Measurements from ENCODE around the gene CPA2.
"Not testable (repeated sequence)": the region's sequence is repeated elsewhere in the genome, so short reads cannot be mapped to it uniquely, and the experiment has no call there.

Gene CPA2

GRCh38 chr7:130266258-130266960 lies at the start of gene CPA2:
CPA2 (plus strand) TSS chr7:130266863; CDS start chr7:130266882, 19 bp downstream.
- no CpG with 5 or more reads among the region's 3 CpGs for WGBS (ENCODE audit: insufficient coverage, insufficient read length)
- H3K27me3 ChIP-seq (ENCODE audit: control insufficient read depth, insufficient read depth, low read length): no peaks in the 10 kb centered on the region
- H3K36me3 ChIP-seq (ENCODE audit: control insufficient read depth, insufficient read depth, low read length): no peaks in the 10 kb centered on the region
- H3K4me3 ChIP-seq (ENCODE audit: low read length): no peak within 1 kb of the TSS
- no peaks in the 10 kb centered on the region; the same call in 1 of the 2 replicates for H3K4me1 ChIP-seq (ENCODE audit: control insufficient read depth, insufficient read depth, low read length)
- no peak for DNase-seq (ENCODE audit: low read depth, low spot score)
- H3K27ac ChIP-seq (ENCODE audit: low read length): no peak within 1 kb of the TSS
- H3K9me3 ChIP-seq (ENCODE audit: control insufficient read depth, insufficient read depth, low read length): no peaks in the 10 kb centered on the region

GRCh38 chr7:130218806-130219620 lies 47.6 kb upstream of the CPA2 start:
- no peaks in the 10 kb centered on the region for H3K27me3 ChIP-seq (ENCODE audit: control insufficient read depth, insufficient read depth, low read length)
- H3K27ac ChIP-seq (ENCODE audit: low read length): no peak overlapping the region
- H3K4me3 ChIP-seq (ENCODE audit: low read length): no peak overlapping the region
- no peaks in the 10 kb centered on the region for H3K9me3 ChIP-seq (ENCODE audit: control insufficient read depth, insufficient read depth, low read length)
- no CpG with 5 or more reads among the region's 5 CpGs for WGBS (ENCODE audit: insufficient coverage, insufficient read length)
- no peaks in the 10 kb centered on the region for H3K36me3 ChIP-seq (ENCODE audit: control insufficient read depth, insufficient read depth, low read length)
- no peak for DNase-seq (ENCODE audit: low read depth, low spot score)
- H3K4me1 ChIP-seq (ENCODE audit: control insufficient read depth, insufficient read depth, low read length): no peaks in the 10 kb centered on the region

DNA sequence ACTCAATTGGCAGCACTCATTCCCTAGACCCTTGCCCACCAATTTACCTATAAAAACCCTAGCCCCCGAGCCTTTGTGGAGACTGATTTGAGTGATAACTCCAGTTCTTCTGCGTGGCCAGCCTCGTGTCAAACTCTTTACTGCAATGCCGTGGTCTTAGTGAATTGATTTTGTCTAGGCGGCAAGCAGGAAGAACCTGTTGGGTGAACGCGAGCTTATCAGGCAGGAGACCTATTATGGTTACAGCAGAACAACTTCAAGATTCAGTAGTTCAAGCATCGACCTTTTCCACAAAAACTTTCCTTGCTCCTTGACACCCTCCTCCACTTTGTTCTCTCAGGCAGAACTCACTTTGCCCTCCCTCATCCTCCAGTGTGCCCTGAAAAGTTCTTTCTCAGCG lies 46.8 kb upstream of the CPA2 start:
- H3K9me3 ChIP-seq (ENCODE audit: control insufficient read depth, insufficient read depth, low read length): no peaks in the 10 kb centered on the region
- WGBS (ENCODE audit: insufficient coverage, insufficient read length): no CpG with 5 or more reads among the region's 9 CpGs
- no peaks in the 10 kb centered on the region for H3K4me1 ChIP-seq (ENCODE audit: control insufficient read depth, insufficient read depth, low read length)
- H3K4me3 ChIP-seq (ENCODE audit: low read length): no peak overlapping the region
- H3K36me3 ChIP-seq (ENCODE audit: control insufficient read depth, insufficient read depth, low read length): no peaks in the 10 kb centered on the region
- no peak for DNase-seq (ENCODE audit: low read depth, low spot score)
- no peaks in the 10 kb centered on the region for H3K27me3 ChIP-seq (ENCODE audit: control insufficient read depth, insufficient read depth, low read length)
- no peak overlapping the region for H3K27ac ChIP-seq (ENCODE audit: low read length)

DNA sequence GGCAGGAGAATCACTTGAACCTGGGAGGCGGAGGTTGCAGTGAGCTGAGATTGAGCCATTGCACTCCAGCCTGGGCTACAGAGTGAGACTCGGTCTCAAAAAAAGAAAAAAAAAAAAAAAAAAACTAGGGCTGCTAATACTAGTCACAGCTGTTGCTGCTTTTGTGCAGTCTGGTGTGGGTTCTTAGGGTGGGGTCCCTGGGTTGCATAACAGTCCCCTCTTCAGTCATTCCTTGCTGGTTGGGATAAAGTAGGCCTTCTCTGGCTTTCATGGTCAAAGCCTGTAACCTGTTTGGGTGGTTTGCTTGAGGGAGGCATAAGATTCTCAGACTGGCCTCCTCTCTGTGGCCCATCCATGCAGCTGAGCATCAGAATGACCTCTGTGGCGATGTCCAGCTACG lies 44.9 kb upstream of the CPA2 start:
- Histone ChIP-seq H3K27ac (ENCODE audit: low read length) (no peak overlapping the region), H3K27me3 (ENCODE audit: control insufficient read depth, insufficient read depth, low read length) (no peaks in the 10 kb centered on the region), H3K4me3 (ENCODE audit: low read length) (no peak overlapping the region), H3K36me3 (ENCODE audit: control insufficient read depth, insufficient read depth, low read length) (no peaks in the 10 kb centered on the region), H3K4me1 (ENCODE audit: control insufficient read depth, insufficient read depth, low read length) (no peaks in the 10 kb centered on the region), H3K9me3 (ENCODE audit: control insufficient read depth, insufficient read depth, low read length) (no peaks in the 10 kb centered on the region)
- DNase-seq (ENCODE audit: low read depth, low spot score): no peak
- no CpG with 5 or more reads among the region's 4 CpGs for WGBS (ENCODE audit: insufficient coverage, insufficient read length)

DNA sequence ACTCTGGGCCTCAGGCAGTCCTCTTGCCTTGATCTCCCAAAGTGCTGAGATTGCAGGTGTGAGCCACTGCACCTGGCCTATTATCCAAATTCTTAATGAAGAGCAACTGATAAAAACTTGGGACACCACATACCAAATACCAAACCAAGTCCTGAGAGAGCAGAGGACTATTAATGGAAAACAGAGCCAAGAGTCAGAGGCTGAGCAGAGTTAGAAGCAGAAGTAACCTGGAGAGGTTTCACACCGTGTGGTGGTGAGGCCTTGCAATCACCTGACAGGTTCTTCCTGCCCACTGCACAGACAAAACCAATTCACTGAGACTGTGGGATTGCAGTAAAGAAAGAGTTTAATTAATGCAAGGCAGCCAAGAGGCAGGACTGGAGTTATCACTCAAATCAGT lies 43.0 kb upstream of the CPA2 start:
- DNase-seq (ENCODE audit: low read depth, low spot score): no peak
- no peak overlapping the region for H3K4me3 ChIP-seq (ENCODE audit: low read length)
- no peaks in the 10 kb centered on the region for H3K4me1 ChIP-seq (ENCODE audit: control insufficient read depth, insufficient read depth, low read length)
- H3K27me3 ChIP-seq (ENCODE audit: control insufficient read depth, insufficient read depth, low read length): no peaks in the 10 kb centered on the region
- H3K36me3 ChIP-seq (ENCODE audit: control insufficient read depth, insufficient read depth, low read length): no peaks in the 10 kb centered on the region
- WGBS (ENCODE audit: insufficient coverage, insufficient read length): no CpG with 5 or more reads among the region's 1 CpG
- no peak overlapping the region for H3K27ac ChIP-seq (ENCODE audit: low read length)
- no peaks in the 10 kb centered on the region for H3K9me3 ChIP-seq (ENCODE audit: control insufficient read depth, insufficient read depth, low read length)

DNA sequence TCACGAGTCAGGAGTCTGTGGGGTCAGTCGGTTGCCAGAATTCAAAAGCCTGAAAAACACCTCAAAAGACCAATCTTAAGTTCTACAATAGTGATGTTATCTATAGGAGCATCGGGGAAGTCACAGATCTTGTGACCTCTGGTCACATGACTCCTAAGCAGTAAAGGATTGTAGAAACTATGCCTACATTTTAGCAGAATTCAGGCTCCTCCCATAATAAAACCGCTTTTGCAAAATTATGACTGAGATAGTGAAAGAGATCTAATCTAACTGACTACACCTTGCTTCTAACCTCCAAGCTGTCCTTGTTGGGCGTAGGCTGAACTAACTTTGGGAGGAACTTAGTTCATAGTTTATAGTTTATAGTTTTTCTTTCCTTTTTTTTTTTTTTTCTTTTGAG lies 42.5 kb upstream of the CPA2 start:
- DNase-seq (ENCODE audit: low read depth, low spot score): no peak
- Histone ChIP-seq H3K4me1 (ENCODE audit: control insufficient read depth, insufficient read depth, low read length) (no peaks in the 10 kb centered on the region), H3K27ac (ENCODE audit: low read length) (no peak overlapping the region), H3K4me3 (ENCODE audit: low read length) (no peak overlapping the region), H3K9me3 (ENCODE audit: control insufficient read depth, insufficient read depth, low read length) (no peaks in the 10 kb centered on the region), H3K27me3 (ENCODE audit: control insufficient read depth, insufficient read depth, low read length) (no peaks in the 10 kb centered on the region), H3K36me3 (ENCODE audit: control insufficient read depth, insufficient read depth, low read length) (no peaks in the 10 kb centered on the region)
- WGBS (ENCODE audit: insufficient coverage, insufficient read length): no CpG with 5 or more reads among the region's 5 CpGs

DNA sequence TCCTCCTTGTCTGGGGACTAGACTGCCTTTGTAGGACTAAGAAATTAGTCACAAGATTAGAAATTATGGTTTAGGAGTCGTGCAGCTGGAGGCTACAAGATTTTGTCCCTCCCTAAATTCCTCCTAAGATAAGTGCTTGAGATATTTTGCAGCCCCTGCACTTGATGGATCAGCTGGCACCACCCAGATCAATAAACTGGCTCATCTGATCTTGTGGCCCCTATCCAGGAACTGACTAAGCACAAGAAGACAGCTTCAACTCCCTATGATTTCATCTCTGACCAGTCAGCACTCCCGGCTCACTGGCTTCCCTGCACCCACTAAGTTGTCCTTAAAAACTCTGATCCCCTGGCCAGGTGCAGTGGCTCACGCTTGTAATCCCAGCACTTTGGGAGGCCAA lies 41.7 kb upstream of the CPA2 start:
- no CpG with 5 or more reads among the region's 3 CpGs for WGBS (ENCODE audit: insufficient coverage, insufficient read length)
- not testable (repeated sequence) for DNase-seq (ENCODE audit: low read depth, low spot score)

DNA sequence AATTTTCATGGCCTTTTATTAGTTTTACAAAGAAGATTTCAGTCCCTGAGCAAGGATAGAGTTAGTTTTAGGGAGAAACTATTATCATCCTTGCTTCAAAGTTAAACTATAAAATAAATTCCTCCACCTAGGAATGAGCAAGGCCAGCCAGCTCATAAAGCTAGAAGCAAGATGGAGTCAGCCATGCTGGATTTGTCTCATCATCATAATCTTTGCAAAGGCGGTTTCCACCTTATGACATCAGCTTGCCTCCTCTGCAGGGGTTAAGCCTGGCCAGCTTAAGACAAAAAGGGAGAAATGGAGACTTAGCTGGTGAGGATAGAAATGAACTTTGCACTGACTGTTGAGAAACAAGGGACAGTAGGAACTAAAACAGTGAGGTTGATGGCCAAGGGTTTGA lies 40.3 kb upstream of the CPA2 start:
- no peak for DNase-seq (ENCODE audit: low read depth, low spot score)
- no CpG with 5 or more reads among the region's 1 CpG for WGBS (ENCODE audit: insufficient coverage, insufficient read length)
- Histone ChIP-seq H3K27me3 (ENCODE audit: control insufficient read depth, insufficient read depth, low read length) (no peaks in the 10 kb centered on the region), H3K27ac (ENCODE audit: low read length) (no peak overlapping the region), H3K36me3 (ENCODE audit: control insufficient read depth, insufficient read depth, low read length) (no peaks in the 10 kb centered on the region), H3K4me3 (ENCODE audit: low read length) (no peak overlapping the region), H3K4me1 (ENCODE audit: control insufficient read depth, insufficient read depth, low read length) (no peaks in the 10 kb centered on the region), H3K9me3 (ENCODE audit: control insufficient read depth, insufficient read depth, low read length) (no peaks in the 10 kb centered on the region)

More for the DNA sequence above, 41.7 kb upstream of the CPA2 start:
- not testable (repeated sequence) for H3K4me1 ChIP-seq (ENCODE audit: control insufficient read depth, insufficient read depth, low read length); H3K27me3 ChIP-seq (ENCODE audit: control insufficient read depth, insufficient read depth, low read length); H3K36me3 ChIP-seq (ENCODE audit: control insufficient read depth, insufficient read depth, low read length); H3K4me3 ChIP-seq (ENCODE audit: low read length); H3K9me3 ChIP-seq (ENCODE audit: control insufficient read depth, insufficient read depth, low read length); H3K27ac ChIP-seq (ENCODE audit: low read length)

DNA sequence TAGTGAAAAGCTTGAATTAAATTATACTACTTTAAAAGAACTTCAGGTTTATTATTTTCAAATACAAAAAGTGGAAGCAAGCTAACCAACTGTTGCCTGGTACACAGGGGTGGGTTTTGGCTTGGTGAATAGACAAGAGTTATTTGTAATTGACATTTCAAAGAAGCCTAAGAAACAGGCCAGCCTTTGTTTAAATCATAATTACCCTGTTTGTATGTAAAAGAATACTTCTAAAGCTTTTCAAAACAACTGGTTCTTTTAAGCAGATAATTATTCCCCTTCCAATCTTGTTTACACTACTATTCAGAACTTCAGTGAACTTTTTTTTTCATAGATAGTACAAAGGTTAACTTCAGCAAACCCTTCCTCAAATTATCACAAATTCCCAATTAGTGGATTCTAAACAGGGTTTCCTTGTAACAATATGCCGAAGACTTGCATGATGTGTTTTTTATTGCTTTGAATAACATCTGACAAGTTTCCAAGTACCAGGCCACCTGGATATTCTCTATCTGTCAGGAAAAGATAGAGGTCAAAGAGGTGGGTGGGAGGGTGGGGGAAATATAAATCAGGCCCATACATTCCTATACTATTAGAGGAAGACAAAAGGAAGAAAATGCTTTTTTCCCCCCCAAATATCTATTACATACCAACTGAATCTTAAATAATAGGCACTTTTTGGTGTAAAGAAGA lies 38.6 kb upstream of the CPA2 start:
- H3K36me3 ChIP-seq (ENCODE audit: control insufficient read depth, insufficient read depth, low read length): no peaks in the 10 kb centered on the region
- DNase-seq (ENCODE audit: low read depth, low spot score): no peak
- H3K27ac ChIP-seq (ENCODE audit: low read length): no peak overlapping the region
- H3K9me3 ChIP-seq (ENCODE audit: control insufficient read depth, insufficient read depth, low read length): no peaks in the 10 kb centered on the region
- no peak overlapping the region for H3K4me3 ChIP-seq (ENCODE audit: low read length)
- H3K27me3 ChIP-seq (ENCODE audit: control insufficient read depth, insufficient read depth, low read length): no peaks in the 10 kb centered on the region
- WGBS (ENCODE audit: insufficient coverage, insufficient read length): no CpG with 5 or more reads among the region's 1 CpG
- H3K4me1 ChIP-seq (ENCODE audit: control insufficient read depth, insufficient read depth, low read length): no peaks in the 10 kb centered on the region

GRCh38 chr7:130228840-130229502 lies 37.7 kb upstream of the CPA2 start:
- no peak for DNase-seq (ENCODE audit: low read depth, low spot score)
- Histone ChIP-seq H3K36me3 (ENCODE audit: control insufficient read depth, insufficient read depth, low read length) (no peaks in the 10 kb centered on the region), H3K27me3 (ENCODE audit: control insufficient read depth, insufficient read depth, low read length) (no peaks in the 10 kb centered on the region), H3K9me3 (ENCODE audit: control insufficient read depth, insufficient read depth, low read length) (no peaks in the 10 kb centered on the region), H3K4me1 (ENCODE audit: control insufficient read depth, insufficient read depth, low read length) (no peaks in the 10 kb centered on the region), H3K27ac (ENCODE audit: low read length) (no peak overlapping the region), H3K4me3 (ENCODE audit: low read length) (no peak overlapping the region)
- WGBS (ENCODE audit: insufficient coverage, insufficient read length): no CpG with 5 or more reads among the region's 7 CpGs

Measured in iPS DF 6.9 (cell line).